HCT116 (cell line): ENCODE measurements around the gene ZNF189. TPM values are rescaled to one million over a fixed set of nuclear protein-coding genes. Genes with fewer than 3 reads are reported as not detected.

Experiments used
- ATAC-seq: fragments of 200-7000 bp; cut with Tn5 transposase; 2 replicates; pipeline ENCODE4 v1.9.1; 2020; ENCODE audit warnings: mild to moderate bottlenecking, moderate library complexity
- BruUV-seq: library from RNA; stranded (reverse); fragments of 400-500 nt; replicated peaks from 2 replicates; lab custom pipeline; 2021; lab: Mats Ljungman, UMichigan
- CTCF ChIA-PET: fragments of 300-600 bp; sonication (Branson Sonifier 250); formaldehyde crosslinking; loops from one replicate; lab custom pipeline; 2021; ENCODE audit warnings: antibody characterized with exemption; lab: Charles Lee
- POLR2A ChIA-PET: fragments of 300-600, 350-600 bp; sonication (Branson Sonifier 250); formaldehyde crosslinking; loops from one replicate; lab custom pipeline; 2021; ENCODE audit warnings: antibody characterized with exemption; lab: Charles Lee
- RAD21 ChIA-PET, 2 experiments: fragments of 300-600 bp; sonication (Branson Sonifier 250); formaldehyde crosslinking; loops; one replicate each; lab custom pipeline; 2023; ENCODE audit warnings: low total read pairs in 2 of 2; ENCODE audit not compliant: uncharacterized antibody in 2 of 2, unreplicated experiment in 2 of 2, low non-redundant PET in 1 of 2; lab: Charles Lee
- DNase-seq: peaks from one replicate; pipeline ENCODE4 v3.0.0-alpha.2; 2010; ENCODE audit warnings: low read depth, low spot score
- H2AFZ ChIP-seq: fragments of 200-600 bp; shearing (Covaris generic), sonication (generic); 2 replicates; pipeline ENCODE4 v1.6.1; 2017; ENCODE audit warnings: low read depth, mixed run types, mixed read lengths, antibody characterized with exemption, low read length; ENCODE audit not compliant: poor library complexity, severe bottlenecking
- H3K27ac ChIP-seq: 2 replicates; pipeline ENCODE4 v1.5.1; 2012; ENCODE audit warnings: low read depth, low read length
- H3K27me3 ChIP-seq: fragments of 200-600 bp; sonication (generic); 2 replicates; pipeline ENCODE4 v1.6.1; 2016; ENCODE audit warnings: mixed run types, low read length, mixed read lengths; ENCODE audit not compliant: insufficient read depth
- H3K36me3 ChIP-seq, 2 experiments: fragments of 200-500 bp in 1 of 2; fragments of 200-600 bp in 1 of 2; sonication (Bioruptor generic) in 1 of 2; sonication (generic) in 1 of 2; 2 replicates each; pipeline versions ENCODE4 v1.5.1 to v1.6.1; 2014 to 2016; ENCODE audit warnings: low read length in 2 of 2, inconsistent platforms in 1 of 2, mixed read lengths in 1 of 2, mixed run types in 1 of 2; ENCODE audit not compliant: insufficient read depth in 2 of 2, control insufficient read depth in 1 of 2
- H3K4me1 ChIP-seq, 2 experiments: fragments of 200-600 bp in 1 of 2; sonication (generic) in 1 of 2; 2 replicates each; pipeline versions ENCODE4 v1.5.1 to v1.6.1; 2012 to 2017; ENCODE audit warnings: low read length in 2 of 2, inconsistent platforms in 1 of 2, mild to moderate bottlenecking in 1 of 2, mixed read lengths in 1 of 2, mixed run types in 1 of 2, moderate library complexity in 1 of 2; ENCODE audit not compliant: insufficient read depth in 2 of 2, control insufficient read depth in 1 of 2
- H3K4me2 ChIP-seq: fragments of 200-600 bp; sonication (generic); 2 replicates; pipeline ENCODE4 v1.6.1; 2017; ENCODE audit warnings: mixed run types, low read length, mixed read lengths
- H3K4me3 ChIP-seq, 2 experiments: fragments of 200-600 bp in 1 of 2; sonication (generic) in 1 of 2; replicated peaks in 1 of 2; 2 replicates each; pipeline ENCODE4 v1.5.1; 2011 to 2016; ENCODE audit warnings: low read length in 2 of 2, control low read depth in 1 of 2, low read depth in 1 of 2, mild to moderate bottlenecking in 1 of 2, mixed read lengths in 1 of 2, mixed run types in 1 of 2
- H3K79me2 ChIP-seq: fragments of 200-600 bp; sonication (generic); 2 replicates; pipeline ENCODE4 v1.6.1; 2017; ENCODE audit warnings: mild to moderate bottlenecking, mixed run types, low read length, moderate library complexity, mixed read lengths; ENCODE audit not compliant: insufficient read depth
- H3K9ac ChIP-seq: fragments of 200-600 bp; sonication (generic); 2 replicates; pipeline ENCODE4 v1.6.1; 2016; ENCODE audit warnings: low read length, mixed read lengths
- H3K9me2 ChIP-seq: fragments of 200-600 bp; sonication (generic), shearing (Covaris generic); 2 replicates; pipeline ENCODE4 v1.6.1; 2017; ENCODE audit warnings: mixed run types, mild to moderate bottlenecking, moderate library complexity; ENCODE audit not compliant: insufficient read depth
- H3K9me3 ChIP-seq, 2 experiments: fragments of 200-500 bp in 1 of 2; fragments of 200-600 bp in 1 of 2; sonication (Bioruptor generic) in 1 of 2; sonication (generic) in 1 of 2; 2 replicates each; pipeline ENCODE4 v1.6.1; 2014 to 2017; ENCODE audit warnings: low read length in 2 of 2, mixed read lengths in 2 of 2, inconsistent platforms in 1 of 2, low read depth in 1 of 2, mild to moderate bottlenecking in 1 of 2, mixed run types in 1 of 2, moderate library complexity in 1 of 2; ENCODE audit not compliant: control insufficient read depth in 1 of 2, insufficient read depth in 1 of 2
- H4K20me1 ChIP-seq: fragments of 200-600 bp; sonication (generic), shearing (Covaris generic); 2 replicates; pipeline ENCODE4 v1.6.1; 2017; ENCODE audit warnings: mixed run types, mild to moderate bottlenecking, moderate library complexity; ENCODE audit not compliant: insufficient read depth
- ELF1 ChIP-seq: IDR thresholded peaks from 2 replicates; pipeline ENCODE4 v1.6.1; 2012; ENCODE audit warnings: low read depth, borderline replicate concordance
- YY1 ChIP-seq: IDR thresholded peaks from 2 replicates; pipeline ENCODE4 v1.6.1; 2011; ENCODE audit warnings: low read length, low read depth, moderate library complexity, mild to moderate bottlenecking; ENCODE audit not compliant: insufficient replicate concordance; ENCODE audit errors: extremely low read depth
- intact Hi-C: fragments of 100-400 bp; cut with micrococcal nuclease; formaldehyde crosslinking; loops from 2 replicates; pipeline ENCODE4 v1.10.0; 2022
- total RNA-seq: library from RNA; stranded (reverse); gene quantifications from one replicate; pipeline ENCODE4 v1.2.1, GENCODE V29; 2021; ENCODE audit not compliant: unreplicated experiment
- TF ChIP-seq, protein P1 (sequence below): IDR thresholded peaks from 2 replicates; pipeline ENCODE4 v1.6.1; 2012; ENCODE audit warnings: low read depth
- TF ChIP-seq, protein P2 (sequence below), 3 experiments: fragments of 200-600 bp in 1 of 3; sonication (generic) in 1 of 3; IDR thresholded peaks in 2 of 3; conservative IDR thresholded peaks in 1 of 3; 2 replicates each; pipeline ENCODE4 v1.5.1; 2012 to 2017; ENCODE audit warnings: low read depth in 2 of 3, low read length in 2 of 3, antibody characterized with exemption in 1 of 3, borderline replicate concordance in 1 of 3, control low read depth in 1 of 3, mild to moderate bottlenecking in 1 of 3, mixed read lengths in 1 of 3, mixed run types in 1 of 3, moderate library complexity in 1 of 3; ENCODE audit not compliant: insufficient read depth in 1 of 3

The ZNF189 gene
- total RNA-seq, 1 experiment from 2014 or later: 10.6 TPM

DNA sequence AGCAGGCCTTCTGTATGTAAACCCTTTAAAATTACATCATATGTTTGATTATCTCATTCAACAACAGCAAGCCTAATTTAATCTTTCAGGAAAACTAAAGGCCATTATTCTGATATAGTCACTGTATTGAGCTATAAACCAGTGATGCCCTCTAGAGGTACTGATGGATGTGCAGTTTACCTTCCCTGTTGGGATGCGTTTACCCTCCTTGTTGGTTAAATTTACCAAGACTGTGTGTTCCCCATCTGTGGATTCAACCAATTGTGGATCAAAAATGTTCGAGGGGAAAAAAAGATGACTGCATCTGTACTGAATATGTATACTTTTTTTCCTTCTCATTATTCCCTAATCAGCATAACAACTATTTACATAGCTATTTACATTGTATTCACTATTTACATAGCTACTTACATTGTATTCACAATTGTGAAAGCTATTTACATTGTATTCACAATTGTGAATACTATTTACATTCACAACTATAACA, 10.1 kb upstream of the ZNF189 start:
- no peaks in the 10 kb centered on the region for H3K4me1 ChIP-seq
- no peak overlapping the region for H3K4me3 ChIP-seq
- ChIA-PET CTCF (interaction anchor here (0.7 to 2.2 kb wide), 15 partner anchors 8 to 787 kb away, joined by 3 to 21 read pairs (median 5); partner anchors contain the start of genes MRPL50 and ZNF189), POLR2A (interaction anchor here (1.4 kb wide), 1 partner anchor 10 kb away, joined by 10 read pairs; the partner anchor contains the start of genes MRPL50 and ZNF189), RAD21 (interaction anchor here (0.8 to 1.0 kb wide), 2 partner anchors 77 to 269 kb away, joined by 3 read pairs; no protein-coding TSS in a partner anchor)
- peaks cover 10 to 14% of the 10 kb centered on the region in 2 experiments; a peak in 3 of 4 replicates for H3K36me3 ChIP-seq
- no peak overlapping the region for H3K27ac ChIP-seq
- no TSS peak for BruUV-seq
- peak; percentile 83 for ATAC-seq
- no peaks in the 10 kb centered on the region for H3K9me2 ChIP-seq
- H3K27me3 ChIP-seq: no peaks in the 10 kb centered on the region
- H3K9ac ChIP-seq: no peak overlapping the region
- intact Hi-C loops: no loop called here
- H3K4me2 ChIP-seq: no peak overlapping the region
- H4K20me1 ChIP-seq: peaks cover 16% of the 10 kb centered on the region; the same call in 1 of the 2 replicates
- no peaks in the 10 kb centered on the region for H3K9me3 ChIP-seq
- TF ChIP-seq YY1 (no peak), ELF1 (no peak)
- TF ChIP-seq, protein P1, sequence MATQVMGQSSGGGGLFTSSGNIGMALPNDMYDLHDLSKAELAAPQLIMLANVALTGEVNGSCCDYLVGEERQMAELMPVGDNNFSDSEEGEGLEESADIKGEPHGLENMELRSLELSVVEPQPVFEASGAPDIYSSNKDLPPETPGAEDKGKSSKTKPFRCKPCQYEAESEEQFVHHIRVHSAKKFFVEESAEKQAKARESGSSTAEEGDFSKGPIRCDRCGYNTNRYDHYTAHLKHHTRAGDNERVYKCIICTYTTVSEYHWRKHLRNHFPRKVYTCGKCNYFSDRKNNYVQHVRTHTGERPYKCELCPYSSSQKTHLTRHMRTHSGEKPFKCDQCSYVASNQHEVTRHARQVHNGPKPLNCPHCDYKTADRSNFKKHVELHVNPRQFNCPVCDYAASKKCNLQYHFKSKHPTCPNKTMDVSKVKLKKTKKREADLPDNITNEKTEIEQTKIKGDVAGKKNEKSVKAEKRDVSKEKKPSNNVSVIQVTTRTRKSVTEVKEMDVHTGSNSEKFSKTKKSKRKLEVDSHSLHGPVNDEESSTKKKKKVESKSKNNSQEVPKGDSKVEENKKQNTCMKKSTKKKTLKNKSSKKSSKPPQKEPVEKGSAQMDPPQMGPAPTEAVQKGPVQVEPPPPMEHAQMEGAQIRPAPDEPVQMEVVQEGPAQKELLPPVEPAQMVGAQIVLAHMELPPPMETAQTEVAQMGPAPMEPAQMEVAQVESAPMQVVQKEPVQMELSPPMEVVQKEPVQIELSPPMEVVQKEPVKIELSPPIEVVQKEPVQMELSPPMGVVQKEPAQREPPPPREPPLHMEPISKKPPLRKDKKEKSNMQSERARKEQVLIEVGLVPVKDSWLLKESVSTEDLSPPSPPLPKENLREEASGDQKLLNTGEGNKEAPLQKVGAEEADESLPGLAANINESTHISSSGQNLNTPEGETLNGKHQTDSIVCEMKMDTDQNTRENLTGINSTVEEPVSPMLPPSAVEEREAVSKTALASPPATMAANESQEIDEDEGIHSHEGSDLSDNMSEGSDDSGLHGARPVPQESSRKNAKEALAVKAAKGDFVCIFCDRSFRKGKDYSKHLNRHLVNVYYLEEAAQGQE: no peak
- TF ChIP-seq, protein P2, sequence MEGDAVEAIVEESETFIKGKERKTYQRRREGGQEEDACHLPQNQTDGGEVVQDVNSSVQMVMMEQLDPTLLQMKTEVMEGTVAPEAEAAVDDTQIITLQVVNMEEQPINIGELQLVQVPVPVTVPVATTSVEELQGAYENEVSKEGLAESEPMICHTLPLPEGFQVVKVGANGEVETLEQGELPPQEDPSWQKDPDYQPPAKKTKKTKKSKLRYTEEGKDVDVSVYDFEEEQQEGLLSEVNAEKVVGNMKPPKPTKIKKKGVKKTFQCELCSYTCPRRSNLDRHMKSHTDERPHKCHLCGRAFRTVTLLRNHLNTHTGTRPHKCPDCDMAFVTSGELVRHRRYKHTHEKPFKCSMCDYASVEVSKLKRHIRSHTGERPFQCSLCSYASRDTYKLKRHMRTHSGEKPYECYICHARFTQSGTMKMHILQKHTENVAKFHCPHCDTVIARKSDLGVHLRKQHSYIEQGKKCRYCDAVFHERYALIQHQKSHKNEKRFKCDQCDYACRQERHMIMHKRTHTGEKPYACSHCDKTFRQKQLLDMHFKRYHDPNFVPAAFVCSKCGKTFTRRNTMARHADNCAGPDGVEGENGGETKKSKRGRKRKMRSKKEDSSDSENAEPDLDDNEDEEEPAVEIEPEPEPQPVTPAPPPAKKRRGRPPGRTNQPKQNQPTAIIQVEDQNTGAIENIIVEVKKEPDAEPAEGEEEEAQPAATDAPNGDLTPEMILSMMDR (IDR thresholded peaks at IDR 0.05 in 2 of 3, conservative IDR thresholded peaks at IDR 0.05 in 1 of 3; ENCODE audit: borderline replicate concordance in 1 of 3, insufficient read depth in 1 of 3, low read depth in 2 of 3, low read length in 2 of 3): peak; percentile 11 to 53 (median 36); a peak in 5 of 6 replicates
- DNase-seq: no peak
- no peak overlapping the region for H2AFZ ChIP-seq
- peaks cover 33% of the 10 kb centered on the region for H3K79me2 ChIP-seq
